Ovary (tissue), 3 donors: ENCODE results near the gene ZNF236.

ENCODE experiments used
- CTCF ChIP-seq, 3 donors: fragments of 450-650 bp in 2 of 3; fragments of 200-600 bp in 1 of 3; IDR thresholded peaks; one replicate each; pipeline versions ENCODE4 v1.5.1 to v1.8.0; 2016 to 2022; ENCODE audit warnings: antibody characterized with exemption in 3 of 3, mild to moderate bottlenecking in 1 of 3
- EP300 ChIP-seq: sonication (generic); formaldehyde crosslinking; IDR thresholded peaks from one replicate; pipeline ENCODE4 v1.6.1; 2017; ENCODE audit warnings: antibody characterized with exemption
- POLR2A ChIP-seq: fragments of 450-650 bp; IDR thresholded peaks from one replicate; pipeline ENCODE4 v1.6.1; 2017; ENCODE audit warnings: antibody characterized with exemption, mild to moderate bottlenecking, moderate library complexity
- donor health status: DM: no; HTN: no; CAD: no.

- no peak for TF ChIP-seq CTCF (IDR thresholded peaks at IDR 0.05)
- no peak for TF ChIP-seq POLR2A
- no peak for TF ChIP-seq EP300
Measured at GRCh38 chr18:76935722-76936337, 113.5 kb downstream of the ZNF236 start.
